Activated CD4-positive, CD25-positive, alpha-beta regulatory T cell (primary cell): Measurements from ENCODE around the gene CCDC3.
"Not testable (repeated sequence)": the region's sequence is repeated elsewhere in the genome, so short reads cannot be mapped to it uniquely, and the experiment has no call there.

Source experiments
- DNase-seq, 4 experiments: peaks; one replicate each; lab custom pipeline; 2025; lab: John Stamatoyannopoulos, UW

The CCDC3 gene

DNA sequence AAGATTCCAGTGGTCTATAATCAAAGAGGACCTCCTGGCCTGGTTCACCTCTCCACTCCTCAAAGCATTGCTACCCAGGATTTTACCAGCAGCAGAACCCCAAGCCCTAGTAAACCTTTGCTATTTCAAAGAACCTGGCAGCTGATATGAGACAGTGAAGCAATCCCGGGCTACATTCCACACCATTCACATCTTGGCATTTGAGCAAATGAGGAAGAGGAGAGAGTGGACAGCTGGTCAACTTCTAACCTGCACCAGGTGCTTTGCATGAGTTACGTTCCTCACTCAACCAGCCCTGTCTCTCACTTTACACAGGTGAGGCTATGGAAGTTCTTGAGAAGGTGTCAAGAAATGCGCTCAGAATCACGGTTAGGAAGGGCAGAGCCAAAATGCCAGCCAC lies 1.1 kb downstream of the CCDC3 start:
- DNase-seq = no peak

GRCh38 chr10:12999849-13000248 lies 1.7 kb downstream of the CCDC3 start:
- DNase-seq = no peak

- DNase-seq = no peak
Observed at GRCh38 chr10:12995425-12995861, 6.1 kb downstream of the CCDC3 start.

GRCh38 chr10:12993595-12993994 lies 7.9 kb downstream of the CCDC3 start:
- no peak for DNase-seq

GRCh38 chr10:12985347-12985746 lies 16.2 kb downstream of the CCDC3 start:
- DNase-seq = no peak

DNA sequence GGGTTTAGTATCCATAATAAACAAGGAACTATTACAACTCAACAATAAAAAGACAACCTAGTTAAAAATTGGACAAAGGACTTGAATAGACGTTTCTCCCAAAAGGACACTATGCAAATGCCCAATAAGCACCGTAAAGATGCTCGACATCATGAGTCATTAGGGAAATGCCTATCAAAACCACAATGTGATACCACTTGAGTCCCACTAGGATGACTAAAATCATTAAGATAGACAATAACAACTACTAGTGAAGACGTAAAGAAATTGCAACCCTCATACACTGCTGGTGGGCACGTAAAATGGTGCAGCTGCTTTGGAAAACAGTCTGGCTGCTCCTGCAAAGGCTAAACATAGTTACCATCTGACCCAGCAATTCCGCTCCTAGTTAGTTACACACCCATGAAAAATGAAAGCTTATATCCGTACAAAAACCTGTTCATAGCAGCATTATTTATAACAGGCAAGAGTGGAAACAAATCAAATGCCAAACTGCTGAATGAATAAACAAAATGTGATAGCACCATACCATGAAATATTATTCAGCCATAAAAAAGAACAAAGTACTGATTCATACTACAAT lies 17.3 kb downstream of the CCDC3 start:
- no peak for DNase-seq

GRCh38 chr10:12983568-12983967 lies 17.9 kb downstream of the CCDC3 start:
- DNase-seq = not testable (repeated sequence)

GRCh38 chr10:12981570-12981969 lies 19.9 kb downstream of the CCDC3 start:
- DNase-seq = no peak

GRCh38 chr10:12980713-12981306 lies 20.7 kb downstream of the CCDC3 start:
- no peak for DNase-seq

GRCh38 chr10:12980102-12980661 lies 21.3 kb downstream of the CCDC3 start:
- DNase-seq = no peak

DNA sequence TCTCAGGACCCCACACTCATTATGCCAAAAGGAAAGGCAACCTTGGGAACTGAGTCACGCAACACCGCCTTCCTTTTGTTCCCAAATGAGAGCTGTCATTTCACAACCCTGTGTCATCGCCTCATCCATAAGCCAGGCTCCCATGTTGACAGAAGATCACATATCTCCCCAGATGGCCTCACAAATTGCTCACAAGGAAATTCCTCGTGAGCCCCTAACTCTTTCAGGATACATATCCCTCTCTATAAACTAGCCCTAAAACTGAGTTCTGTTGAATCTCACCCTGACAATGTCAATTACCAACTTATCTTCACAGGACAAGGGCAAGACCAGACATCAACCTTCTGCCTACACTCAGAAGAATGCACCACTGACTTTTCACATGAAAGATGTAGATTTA lies 22.6 kb downstream of the CCDC3 start:
- no peak for DNase-seq

GRCh38 chr10:12975906-12976305 lies 25.6 kb downstream of the CCDC3 start:
- no peak for DNase-seq

GRCh38 chr10:12975266-12975665 lies 26.2 kb downstream of the CCDC3 start:
- DNase-seq = no peak

GRCh38 chr10:12974491-12975199 lies 26.9 kb downstream of the CCDC3 start:
- no peak for DNase-seq

DNA sequence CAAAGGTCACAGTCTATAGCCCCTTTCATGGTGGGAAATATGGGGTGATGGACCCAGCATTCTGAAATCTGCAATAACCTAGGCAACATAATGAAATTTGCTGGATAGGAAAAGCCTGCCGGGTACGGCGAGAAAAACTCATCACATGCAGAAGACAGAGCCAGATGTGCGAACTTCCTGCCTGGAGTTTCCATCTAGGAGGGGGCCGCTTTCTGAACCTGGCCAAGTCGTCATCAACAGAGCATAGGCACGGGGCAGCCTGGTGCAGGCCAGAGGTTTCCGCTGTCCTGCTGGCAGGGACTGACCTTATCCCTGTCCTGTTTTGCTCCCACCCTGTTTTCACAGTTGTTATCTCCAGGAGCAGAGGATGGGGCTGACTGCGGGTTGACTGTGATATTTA lies 27.4 kb downstream of the CCDC3 start:
- DNase-seq = no peak

GRCh38 chr10:12973149-12973718 lies 28.3 kb downstream of the CCDC3 start:
- no peak for DNase-seq

GRCh38 chr10:12972146-12972545 lies 29.4 kb downstream of the CCDC3 start:
- DNase-seq = no peak

- no peak for DNase-seq
Observed at GRCh38 chr10:12971001-12971788, 30.3 kb downstream of the CCDC3 start.

DNA sequence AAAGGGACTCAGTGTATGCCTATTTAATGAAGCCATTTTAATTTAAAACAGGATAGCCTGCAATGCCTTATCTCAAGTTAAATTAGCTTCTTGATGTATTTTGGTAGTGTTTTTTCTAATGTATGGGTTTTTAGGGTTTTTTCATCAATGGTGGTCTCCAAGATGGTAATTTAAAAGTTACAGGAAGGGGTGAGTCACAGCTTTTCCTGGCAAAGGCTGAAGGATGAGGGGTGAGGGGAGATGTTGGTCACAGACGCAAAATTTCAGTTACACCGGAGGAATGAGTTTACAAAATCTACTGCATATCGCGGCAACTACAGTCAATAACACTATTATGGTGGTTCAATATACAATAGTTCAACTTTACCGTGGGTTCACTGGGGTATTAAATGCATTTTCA lies 31.6 kb downstream of the CCDC3 start:
- no peak for DNase-seq

DNA sequence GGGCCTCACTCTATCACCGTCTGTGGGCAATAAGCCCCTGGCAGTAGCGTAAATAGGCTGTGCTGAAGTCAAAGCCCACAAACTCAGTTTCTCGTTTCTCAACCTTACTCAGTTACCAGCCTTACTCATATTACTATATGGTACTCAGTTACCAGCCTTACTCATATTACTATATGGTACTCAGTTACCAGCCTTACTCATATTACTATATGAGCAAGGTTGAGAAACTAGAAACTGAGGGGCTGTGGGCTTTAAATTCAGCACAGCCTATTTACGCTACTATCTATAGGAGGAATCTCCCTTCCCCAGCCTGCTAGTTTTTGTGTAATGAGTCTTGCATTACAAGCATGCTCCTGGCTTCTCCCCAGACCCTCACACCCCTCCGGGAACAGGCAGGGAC lies 35.4 kb downstream of the CCDC3 start:
- DNase-seq = no peak

DNA sequence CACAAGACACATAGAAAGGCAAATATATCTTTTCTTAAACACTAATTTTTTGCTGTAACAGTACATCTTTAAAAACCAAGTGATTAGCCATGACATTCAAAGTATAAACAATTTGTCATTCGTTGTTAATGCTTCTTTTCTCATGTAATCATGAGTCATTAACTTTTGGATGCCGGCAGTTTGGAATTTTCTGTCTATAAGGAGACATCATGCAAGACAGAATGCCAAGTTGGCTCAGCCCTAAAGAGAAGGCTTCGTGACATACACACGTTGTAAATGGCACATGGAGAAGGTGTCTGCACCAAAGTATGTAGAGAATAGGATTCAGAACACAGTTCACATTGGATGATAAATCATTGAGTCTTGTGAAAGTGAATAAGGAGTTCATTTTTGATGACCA lies 35.9 kb downstream of the CCDC3 start:
- DNase-seq = no peak

DNA sequence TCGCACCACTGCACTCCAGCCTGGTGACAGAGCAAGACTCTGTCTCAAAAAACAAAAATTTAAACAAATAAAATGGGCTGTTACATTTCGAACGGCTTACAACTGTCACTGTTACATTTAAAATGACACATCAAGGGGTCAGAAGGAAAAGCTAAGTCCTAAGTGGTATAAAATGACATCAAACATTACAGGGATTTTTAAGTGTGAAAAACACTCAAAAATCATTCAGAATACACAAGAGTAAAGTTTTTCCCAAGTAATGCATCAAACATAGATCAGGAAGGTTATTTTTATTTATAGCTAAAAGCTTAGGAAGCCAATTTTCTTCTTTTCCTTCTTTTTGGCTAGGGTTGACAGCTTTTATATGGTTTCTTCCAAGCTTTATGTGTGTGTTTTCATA lies 39.0 kb downstream of the CCDC3 start:
- DNase-seq = no peak
